BLaER1 treated with 17β-estradiol and CSF1 and Interleukin-3, amounts not matched to agents 10 nM and 100 nM (cell line): Measurements from ENCODE around the gene PLXNB2.

Experiments used
- H3K27ac ChIP-seq, 11 experiments: shearing (Covaris generic); formaldehyde crosslinking; 2 replicates each; pipeline ENCODE4 v1.8.1; 2022
- H3K27me3 ChIP-seq, 11 experiments: shearing (Covaris generic); formaldehyde crosslinking; 2 replicates each; pipeline ENCODE4 v1.8.1; 2022
- H3K36me3 ChIP-seq, 11 experiments: shearing (Covaris generic); formaldehyde crosslinking; 2 replicates each; pipeline ENCODE4 v1.8.1; 2022
- H3K4me1 ChIP-seq, 10 experiments: shearing (Covaris generic); formaldehyde crosslinking; 2 replicates each; pipeline ENCODE4 v1.8.1; 2022
- H3K4me2 ChIP-seq, 11 experiments: shearing (Covaris generic); formaldehyde crosslinking; 2 replicates each; pipeline ENCODE4 v1.8.1; 2022
- H3K4me3 ChIP-seq, 10 experiments: shearing (Covaris generic); formaldehyde crosslinking; 2 replicates each; pipeline ENCODE4 v1.8.1; 2022
- H3K9ac ChIP-seq, 11 experiments: shearing (Covaris generic); formaldehyde crosslinking; 2 replicates each; pipeline ENCODE4 v1.8.1; 2022
- H3K9me3 ChIP-seq, 11 experiments: shearing (Covaris generic); formaldehyde crosslinking; replicated peaks in 1 of 11; 2 replicates each; pipeline ENCODE4 v1.8.1; 2022
- H4K20me1 ChIP-seq, 11 experiments: shearing (Covaris generic); formaldehyde crosslinking; 2 replicates each; pipeline ENCODE4 v1.8.1; 2022
- Cebpa-rat ChIP-seq, 11 experiments: shearing (Covaris generic); IDR thresholded peaks; 2 replicates each; pipeline ENCODE4 v1.8.1; 2022

The PLXNB2 gene

DNA sequence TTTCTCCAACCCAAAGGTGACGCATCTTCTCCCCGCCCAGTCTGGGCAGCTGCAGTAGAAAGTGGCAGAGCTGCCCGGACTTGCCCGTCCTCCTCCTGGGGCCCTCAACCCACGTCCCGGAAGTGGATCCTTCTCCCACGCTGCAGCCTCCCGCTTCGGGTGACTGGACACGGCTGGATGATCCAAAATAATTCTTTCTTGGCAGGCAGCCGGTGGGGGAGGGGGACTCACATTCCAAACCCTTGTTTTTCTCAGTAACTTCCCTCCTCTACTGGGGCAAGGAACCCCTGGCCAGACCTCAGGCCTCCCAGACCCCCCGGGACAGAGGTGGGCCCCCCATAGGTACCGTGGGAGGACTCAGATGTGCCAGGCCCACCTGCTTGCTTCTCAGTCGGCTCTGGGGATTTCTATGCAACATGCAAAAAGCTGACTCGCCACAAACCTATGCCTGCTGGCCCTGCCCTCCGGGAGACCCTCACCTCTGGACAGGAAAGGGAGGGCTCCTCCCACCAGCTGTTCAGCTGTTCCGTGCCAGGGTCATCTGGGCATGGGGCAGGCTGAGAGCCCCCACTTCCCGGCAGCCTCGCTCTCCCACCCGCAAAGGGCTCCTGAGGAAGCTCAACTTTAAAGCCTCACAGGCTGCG lies 1.4 kb downstream of the PLXNB2 start:
- H3K4me3 ChIP-seq: peak overlapping the region; percentile 80 to 100 (median 97)
- peaks cover 0 to 2% (median 0%) of the 10 kb centered on the region in 11 experiments; a peak in 2 of 22 replicates for H3K27me3 ChIP-seq
- peaks cover 0 to 10% (median 0%) of the 10 kb centered on the region in 11 experiments; a peak in 2 of 22 replicates for H3K36me3 ChIP-seq
- peaks cover 73 to 85% (median 83%) of the 10 kb centered on the region in 10 experiments for H3K4me1 ChIP-seq
- peak overlapping the region; percentile 92 to 98 (median 96) for H3K9ac ChIP-seq
- TF ChIP-seq Cebpa-rat (IDR thresholded peaks at IDR 0.05): no peak
- H4K20me1 ChIP-seq: peaks cover 33 to 74% (median 51%) of the 10 kb centered on the region in 11 experiments
- H3K4me2 ChIP-seq: peak overlapping the region; percentile 96 to 100 (median 99)
- peak overlapping the region; percentile 89 to 98 (median 93) for H3K27ac ChIP-seq
- no peaks in the 10 kb centered on the region for H3K9me3 ChIP-seq

DNA sequence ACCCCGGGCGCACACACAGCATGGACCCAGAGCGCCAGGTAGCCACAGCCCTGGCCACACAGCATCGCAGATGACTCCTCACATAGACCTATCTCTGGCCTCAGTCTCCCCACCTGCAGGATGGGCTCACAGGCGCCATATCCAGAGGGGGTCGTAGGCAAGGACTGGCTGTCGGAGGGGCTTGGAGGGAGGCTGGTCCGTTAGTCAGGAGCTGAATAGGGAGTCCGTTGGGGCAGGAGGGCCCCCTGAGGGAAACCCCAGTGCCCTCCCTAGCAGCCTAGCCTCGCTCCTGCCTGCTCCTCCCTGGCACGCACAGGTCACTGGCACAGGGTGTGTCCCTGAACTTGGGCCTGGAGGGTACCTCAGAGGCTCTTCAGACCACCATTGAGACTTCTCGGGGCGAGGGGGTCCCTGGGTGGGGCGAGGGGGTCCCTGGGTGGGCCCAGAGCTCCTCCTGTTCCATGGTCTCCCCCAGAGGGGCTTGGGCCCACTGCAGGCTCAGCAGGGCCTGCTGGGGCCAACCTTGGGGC lies 2.0 kb downstream of the PLXNB2 start:
- H3K27me3 ChIP-seq: no peaks in the 10 kb centered on the region
- peaks cover 0 to 15% (median 0%) of the 10 kb centered on the region in 11 experiments; a peak in 2 of 22 replicates for H3K36me3 ChIP-seq
- no peak for TF ChIP-seq Cebpa-rat (IDR thresholded peaks at IDR 0.05)
- H3K9me3 ChIP-seq: no peaks in the 10 kb centered on the region
- peaks cover 76 to 85% (median 83%) of the 10 kb centered on the region in 10 experiments for H3K4me1 ChIP-seq
- H3K9ac ChIP-seq: peak overlapping the region; percentile 92 to 98 (median 96)
- H3K4me3 ChIP-seq: peak overlapping the region; percentile 80 to 100 (median 97)
- H3K27ac ChIP-seq: peak overlapping the region; percentile 89 to 98 (median 93)
- H4K20me1 ChIP-seq: peaks cover 39 to 77% (median 55%) of the 10 kb centered on the region in 11 experiments
- H3K4me2 ChIP-seq: peak overlapping the region; percentile 96 to 100 (median 99)

DNA sequence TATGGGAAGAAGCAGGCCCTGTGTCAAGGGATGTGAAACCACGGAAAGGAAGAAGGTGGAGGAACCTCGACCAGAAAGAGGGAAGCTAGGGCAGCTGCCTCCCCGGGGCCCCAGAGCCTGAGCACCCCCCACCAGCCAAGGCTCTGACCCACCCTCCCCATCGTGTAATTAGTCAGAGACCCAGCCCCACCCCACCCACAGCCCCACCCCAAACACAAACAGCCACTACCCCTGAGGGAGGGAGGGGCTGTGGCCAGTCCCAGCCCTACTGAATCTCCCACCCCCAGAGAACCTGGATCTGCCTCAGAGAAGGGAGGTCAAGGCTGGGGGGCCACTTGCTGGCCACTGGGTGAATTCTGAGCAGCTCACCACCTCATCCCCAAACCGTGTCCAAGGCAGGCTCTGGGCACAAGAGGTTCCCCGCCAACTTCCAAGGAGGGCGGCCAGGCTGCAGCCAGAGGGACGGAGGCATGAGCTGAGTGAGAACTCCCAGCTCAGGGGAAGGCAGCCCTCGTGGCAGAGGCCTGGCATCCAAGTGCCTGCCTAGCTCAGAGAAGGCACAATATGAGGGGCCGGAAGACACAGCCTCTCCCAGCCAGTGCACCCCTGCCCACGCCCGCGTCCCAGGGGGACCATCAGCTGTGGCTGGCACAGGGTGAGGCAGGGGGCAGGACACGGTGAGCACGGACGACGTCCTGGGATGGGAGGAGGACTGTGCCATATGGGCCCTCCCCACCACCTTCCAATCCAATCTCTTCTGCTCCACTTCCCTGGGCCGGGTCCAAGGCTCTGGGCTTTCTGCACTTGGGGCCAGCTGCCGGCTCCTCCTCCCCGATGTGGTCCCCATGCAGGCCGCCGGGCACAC lies 2.7 kb downstream of the PLXNB2 start:
- no peak for TF ChIP-seq Cebpa-rat (IDR thresholded peaks at IDR 0.05)

DNA sequence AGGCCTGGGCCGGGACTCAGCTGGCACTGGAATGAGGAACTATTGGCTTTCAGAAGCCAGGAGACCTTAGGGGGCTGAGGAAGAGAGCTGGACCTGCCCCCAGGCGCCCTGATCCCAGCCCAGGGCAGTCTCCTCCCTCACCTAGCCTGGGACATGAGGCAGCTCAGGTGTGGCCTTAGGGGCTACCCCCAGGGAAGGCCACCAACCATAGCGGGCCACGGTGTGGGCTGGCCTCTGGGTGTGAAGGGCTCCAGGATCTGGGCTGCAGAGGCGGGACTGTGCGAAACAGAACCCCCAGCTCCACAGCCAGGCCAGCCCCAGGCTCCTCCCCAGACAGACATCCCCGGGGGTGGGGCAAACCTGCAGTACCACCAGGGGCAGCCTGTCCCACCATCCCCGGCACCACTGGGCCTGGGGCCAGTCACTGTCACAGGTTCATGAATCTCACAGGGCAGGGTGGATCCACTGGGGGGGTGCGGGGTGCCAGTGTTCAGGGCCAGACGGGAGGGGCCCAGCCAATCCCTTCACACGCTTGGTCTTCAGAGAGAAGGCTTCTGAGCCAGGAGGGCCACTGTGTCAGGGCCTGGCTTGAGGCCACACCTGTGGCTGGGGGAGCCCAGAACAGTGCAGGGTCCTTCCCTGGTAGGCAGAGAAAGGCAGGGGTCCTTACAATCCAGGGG lies 3.5 kb downstream of the PLXNB2 start:
- H3K4me2 ChIP-seq: peak overlapping the region; percentile 96 to 100 (median 99)
- peak overlapping the region; percentile 44 to 98 (median 93) for H3K27ac ChIP-seq
- H3K4me1 ChIP-seq: peaks cover 72 to 85% (median 82%) of the 10 kb centered on the region in 10 experiments
- no peaks in the 10 kb centered on the region for H3K9me3 ChIP-seq
- H3K27me3 ChIP-seq: no peaks in the 10 kb centered on the region
- peak overlapping the region; percentile 62 to 98 (median 78) for H3K9ac ChIP-seq
- H3K4me3 ChIP-seq: peak overlapping the region; percentile 50 to 100 (median 68)
- peaks cover 53 to 76% (median 68%) of the 10 kb centered on the region in 11 experiments for H4K20me1 ChIP-seq
- H3K36me3 ChIP-seq: peaks cover 0 to 15% (median 0%) of the 10 kb centered on the region in 11 experiments; a peak in 2 of 22 replicates
- TF ChIP-seq Cebpa-rat (IDR thresholded peaks at IDR 0.05): no peak

More for the DNA sequence above, 2.7 kb downstream of the PLXNB2 start:
- H4K20me1 ChIP-seq: peaks cover 46 to 77% (median 62%) of the 10 kb centered on the region in 11 experiments
- H3K4me1 ChIP-seq: peaks cover 76 to 85% (median 83%) of the 10 kb centered on the region in 10 experiments
- no peaks in the 10 kb centered on the region for H3K27me3 ChIP-seq
- no peaks in the 10 kb centered on the region for H3K9me3 ChIP-seq
- H3K9ac ChIP-seq: peak overlapping the region; percentile 92 to 98 (median 96)
- peak overlapping the region; percentile 89 to 98 (median 93) for H3K27ac ChIP-seq
- H3K4me3 ChIP-seq: peak overlapping the region; percentile 80 to 100 (median 97)
- H3K36me3 ChIP-seq: peaks cover 0 to 15% (median 0%) of the 10 kb centered on the region in 11 experiments; a peak in 2 of 22 replicates
- H3K4me2 ChIP-seq: peak overlapping the region; percentile 96 to 100 (median 99)

DNA sequence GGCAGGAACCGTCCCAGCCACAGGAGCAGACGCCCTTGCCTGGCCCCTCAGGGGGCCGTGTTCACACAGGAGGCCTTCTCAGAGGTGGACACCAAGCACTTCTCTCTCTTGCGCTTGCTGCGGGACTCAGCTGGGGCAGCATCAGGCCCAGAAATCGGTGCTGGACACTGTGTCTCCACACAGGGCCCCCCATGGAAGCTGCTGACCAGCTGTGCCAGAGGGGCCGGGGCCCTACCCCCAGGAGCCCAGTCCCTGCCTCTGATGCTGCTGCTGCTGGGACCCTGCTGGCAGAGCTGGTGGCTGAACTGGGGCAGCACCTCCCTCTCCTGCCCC lies 4.0 kb downstream of the PLXNB2 start:
- no peak for TF ChIP-seq Cebpa-rat (IDR thresholded peaks at IDR 0.05)
- Histone ChIP-seq H3K9me3 (no peaks in the 10 kb centered on the region), H3K4me3 (peak overlapping the region; percentile 50 to 100 (median 68); a peak in 19 of 20 replicates), H3K27ac (peak overlapping the region; percentile 44 to 98 (median 93)), H3K27me3 (no peaks in the 10 kb centered on the region), H4K20me1 (peaks cover 59 to 81% (median 73%) of the 10 kb centered on the region in 11 experiments), H3K4me1 (peaks cover 72 to 85% (median 82%) of the 10 kb centered on the region in 10 experiments), H3K9ac (peak overlapping the region; percentile 62 to 98 (median 78)), H3K36me3 (peaks cover 0 to 15% (median 0%) of the 10 kb centered on the region in 11 experiments; a peak in 2 of 22 replicates), H3K4me2 (peak overlapping the region; percentile 96 to 100 (median 99))

DNA sequence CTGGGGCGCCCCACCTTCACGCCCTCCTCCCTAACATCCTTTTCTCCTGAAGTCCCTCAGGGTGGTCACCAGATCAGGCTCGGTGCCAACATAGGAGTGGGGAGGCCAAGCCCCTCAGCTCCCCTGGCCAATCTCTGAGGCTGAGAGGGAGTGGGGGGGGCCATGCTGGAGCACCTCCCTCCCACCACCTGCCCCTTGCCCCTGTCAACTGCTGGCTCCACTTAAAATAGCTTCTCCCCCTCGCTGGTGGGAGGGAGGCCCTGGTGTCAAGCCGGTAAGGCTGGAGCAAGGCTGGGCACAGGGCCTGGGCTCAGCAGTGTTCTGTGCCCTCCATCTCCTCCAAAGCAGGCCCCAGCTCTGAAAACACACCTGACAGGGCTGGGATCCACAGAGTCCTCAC lies 4.9 kb downstream of the PLXNB2 start:
- Histone ChIP-seq H3K9me3 (no peaks in the 10 kb centered on the region), H4K20me1 (peaks cover 68 to 86% (median 82%) of the 10 kb centered on the region in 11 experiments), H3K4me2 (peak overlapping the region; percentile 96 to 100 (median 99)), H3K4me1 (peaks cover 74 to 86% (median 84%) of the 10 kb centered on the region in 10 experiments), H3K27me3 (no peaks in the 10 kb centered on the region), H3K4me3 (peak overlapping the region; percentile 26 to 100 (median 58); a peak in 17 of 20 replicates), H3K27ac (peak overlapping the region; percentile 46 to 98 (median 93); a peak in 21 of 22 replicates), H3K36me3 (peaks cover 0 to 17% (median 0%) of the 10 kb centered on the region in 11 experiments; a peak in 2 of 22 replicates), H3K9ac (peak overlapping the region; percentile 62 to 98 (median 78))
- no peak for TF ChIP-seq Cebpa-rat (IDR thresholded peaks at IDR 0.05)

DNA sequence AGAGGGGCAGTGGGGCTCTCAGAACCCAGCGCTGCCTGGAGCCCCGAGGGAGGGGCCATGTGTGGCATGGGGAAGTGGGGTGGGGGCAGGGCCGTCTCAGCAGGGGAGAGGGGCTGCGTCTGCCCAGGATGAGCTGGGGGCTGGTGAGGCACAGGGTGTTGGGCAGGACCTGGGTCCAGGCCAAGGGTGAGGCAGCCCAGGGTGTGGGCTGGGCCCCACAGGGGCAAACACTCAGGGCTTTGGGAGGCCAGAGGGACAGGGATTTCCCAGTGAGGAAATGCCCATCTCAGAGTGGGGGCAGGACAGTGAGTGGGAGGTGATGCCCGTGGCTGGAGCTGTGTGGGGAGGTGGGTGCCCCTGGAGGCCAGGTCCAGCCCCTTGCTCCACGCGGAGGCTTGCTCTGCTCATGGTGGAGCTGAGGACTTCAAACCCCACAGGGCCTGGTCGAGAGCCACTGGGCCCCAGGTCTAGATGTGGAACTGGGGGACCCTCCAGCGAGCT lies 5.4 kb downstream of the PLXNB2 start:
- H3K9me3 ChIP-seq: no peaks in the 10 kb centered on the region
- peak overlapping the region; percentile 26 to 100 (median 58); a peak in 19 of 20 replicates for H3K4me3 ChIP-seq
- peaks cover 79 to 91% (median 89%) of the 10 kb centered on the region in 10 experiments for H3K4me1 ChIP-seq
- TF ChIP-seq Cebpa-rat (IDR thresholded peaks at IDR 0.05): no peak
- peaks cover 72 to 91% (median 87%) of the 10 kb centered on the region in 11 experiments for H4K20me1 ChIP-seq
- peaks cover 0 to 17% (median 0%) of the 10 kb centered on the region in 11 experiments; a peak in 2 of 22 replicates for H3K36me3 ChIP-seq
- peak overlapping the region; percentile 46 to 98 (median 93); a peak in 20 of 22 replicates for H3K27ac ChIP-seq
- peak overlapping the region; percentile 96 to 100 (median 99) for H3K4me2 ChIP-seq
- no peaks in the 10 kb centered on the region for H3K27me3 ChIP-seq
- H3K9ac ChIP-seq: peak overlapping the region; percentile 62 to 98 (median 78)

DNA sequence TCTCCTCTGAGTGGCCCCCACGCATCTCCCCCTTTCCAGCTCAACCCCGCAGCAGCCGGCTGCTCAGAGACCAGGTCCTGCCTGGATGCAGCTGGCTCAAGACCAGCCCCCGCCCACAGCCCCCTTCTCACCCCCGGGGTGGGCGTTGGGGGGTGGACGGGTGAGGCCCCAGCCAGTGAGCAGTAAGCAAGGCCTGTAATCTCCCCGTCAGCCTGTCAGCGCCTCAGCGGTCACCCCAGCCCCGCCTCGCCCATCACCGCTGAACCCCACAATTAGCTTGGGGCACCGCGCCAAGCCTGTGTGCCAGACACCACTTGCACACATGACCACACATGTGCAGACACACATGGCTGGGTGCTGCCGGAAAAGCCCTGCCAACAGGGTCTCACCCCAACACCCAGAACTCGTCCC lies 5.9 kb downstream of the PLXNB2 start:
- peak overlapping the region; percentile 96 to 100 (median 99) for H3K4me2 ChIP-seq
- H3K9me3 ChIP-seq: no peaks in the 10 kb centered on the region
- peak overlapping the region; percentile 26 to 100 (median 58) for H3K4me3 ChIP-seq
- peaks cover 84 to 96% (median 94%) of the 10 kb centered on the region in 10 experiments for H3K4me1 ChIP-seq
- H4K20me1 ChIP-seq: peaks cover 77 to 96% (median 92%) of the 10 kb centered on the region in 11 experiments
- H3K9ac ChIP-seq: peak overlapping the region; percentile 62 to 98 (median 78)
- H3K36me3 ChIP-seq: peaks cover 0 to 17% (median 0%) of the 10 kb centered on the region in 11 experiments; a peak in 2 of 22 replicates
- H3K27me3 ChIP-seq: no peaks in the 10 kb centered on the region
- TF ChIP-seq Cebpa-rat (IDR thresholded peaks at IDR 0.05): no peak
- H3K27ac ChIP-seq: peak overlapping the region; percentile 46 to 98 (median 93); a peak in 20 of 22 replicates
